ENCODE measurements around the gene RPS21. TPM values are rescaled to one million over a fixed set of nuclear protein-coding genes. Genes with fewer than 3 reads are reported as not detected.

Gene RPS21
- total and polyA plus RNA-seq, 9 donors: 1,129 to 1,597 (median 1,431) TPM

DNA sequence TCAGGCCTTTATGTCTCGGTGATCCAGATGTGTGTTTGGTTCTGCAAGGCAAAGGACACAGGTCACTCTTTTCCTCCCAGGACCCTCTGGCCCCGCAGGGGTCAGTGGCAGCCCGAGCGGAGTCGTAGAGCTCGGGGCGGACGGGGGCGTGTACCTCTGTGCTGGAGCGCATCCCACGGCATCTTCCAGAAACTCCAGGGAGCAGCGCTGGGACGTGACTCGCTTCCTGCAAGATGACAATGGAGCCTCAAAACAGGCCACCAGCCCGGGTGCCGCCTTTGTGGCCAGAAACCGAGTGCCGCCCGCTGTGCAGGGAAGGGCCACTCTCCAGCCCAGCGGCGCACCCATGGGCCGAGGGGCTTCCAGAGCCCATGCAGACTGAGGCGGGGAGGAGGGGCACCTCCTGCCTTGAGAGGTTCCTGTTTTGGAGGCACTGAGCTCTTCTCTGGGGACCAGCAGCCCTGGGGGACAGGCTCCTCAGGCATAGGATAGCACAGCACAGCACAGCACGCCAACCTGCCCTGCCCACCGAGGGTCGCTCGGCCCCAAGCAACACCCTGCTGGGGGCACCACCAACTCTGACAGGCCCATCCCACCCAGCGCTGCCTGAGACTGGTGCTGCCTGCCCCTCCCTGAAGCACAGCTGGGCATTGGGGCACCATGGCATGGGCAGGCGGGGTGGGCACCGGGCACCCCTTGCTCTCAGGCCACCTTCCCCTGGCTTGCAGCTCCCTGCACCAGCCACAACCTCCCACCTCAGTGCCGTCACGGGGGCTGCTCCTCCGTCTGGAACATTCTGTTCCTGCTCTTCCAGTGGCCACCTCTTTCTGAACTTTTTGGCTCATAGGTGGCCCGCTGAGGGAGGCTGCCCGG, 9.7 kb downstream of the RPS21 start:
- 88% methylated on average over 35 of the region's 35 CpGs for WGBS (ENCODE audit: insufficient coverage)
- Histone ChIP-seq H3K9me3 (replicated peaks; ENCODE audit: control insufficient read depth, low read depth, low read length) (no peaks in the 10 kb centered on the region), H3K4me1 (ENCODE audit: control insufficient read depth, insufficient read depth, low read length) (no peaks in the 10 kb centered on the region), H3K36me3 (ENCODE audit: control insufficient read depth, insufficient read depth, low read length) (peaks cover 44% of the 10 kb centered on the region), H3K4me3 (ENCODE audit: low read length) (no peak overlapping the region), H3K27me3 (ENCODE audit: control insufficient read depth, insufficient read depth, low read length) (no peaks in the 10 kb centered on the region), H3K27ac (ENCODE audit: low read length) (no peak overlapping the region)
- DNase-seq: no peak

DNA sequence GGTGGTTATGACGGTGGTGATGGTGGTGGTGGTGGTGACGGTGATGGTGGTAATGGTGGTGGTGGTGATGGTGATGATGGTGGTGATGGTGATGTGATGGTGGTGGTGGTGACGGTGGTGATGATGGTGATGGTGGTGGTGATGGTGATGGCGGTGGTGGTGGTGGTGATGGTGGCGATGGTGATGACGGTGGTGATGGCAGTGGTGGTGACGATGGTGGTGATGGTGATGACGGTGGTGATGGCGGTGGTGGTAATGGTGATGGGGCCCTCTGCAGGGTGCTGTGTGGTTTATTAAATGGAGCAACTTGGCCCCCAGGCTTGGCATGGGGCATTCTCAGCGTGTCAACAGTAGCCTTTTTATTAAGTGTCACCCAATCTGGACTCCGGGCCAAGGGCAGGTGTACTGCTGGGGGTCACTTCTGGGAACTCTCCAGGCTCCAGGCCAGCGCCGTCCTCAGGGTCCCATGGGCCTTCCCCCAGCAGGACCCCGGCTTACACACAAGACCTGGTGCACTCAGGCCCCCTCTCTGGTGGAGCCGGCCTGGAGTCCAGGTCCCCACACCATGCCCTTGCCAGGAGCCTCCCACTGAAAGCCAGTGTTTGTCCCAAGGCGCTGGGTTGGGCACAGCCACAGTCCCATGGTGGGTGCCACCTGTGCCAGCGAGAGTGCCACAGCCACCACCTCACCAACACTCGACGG, 11.4 kb downstream of the RPS21 start:
- Histone ChIP-seq H3K4me3 (ENCODE audit: low read length) (no peak overlapping the region), H3K36me3 (ENCODE audit: control insufficient read depth, insufficient read depth, low read length) (peaks cover 31% of the 10 kb centered on the region), H3K27ac (ENCODE audit: low read length) (no peak overlapping the region), H3K27me3 (ENCODE audit: control insufficient read depth, insufficient read depth, low read length) (no peaks in the 10 kb centered on the region), H3K9me3 (replicated peaks; ENCODE audit: control insufficient read depth, low read depth, low read length) (no peaks in the 10 kb centered on the region), H3K4me1 (ENCODE audit: control insufficient read depth, insufficient read depth, low read length) (peaks cover 9% of the 10 kb centered on the region)
- DNase-seq: no peak
- WGBS (ENCODE audit: insufficient coverage): 89% methylated on average over 16 of the region's 19 CpGs

- Histone ChIP-seq H3K4me3 (ENCODE audit: low read length) (no peak overlapping the region), H3K36me3 (ENCODE audit: control insufficient read depth, insufficient read depth, low read length) (peaks cover 16% of the 10 kb centered on the region), H3K27me3 (ENCODE audit: control insufficient read depth, insufficient read depth, low read length) (no peaks in the 10 kb centered on the region), H3K27ac (ENCODE audit: low read length) (no peak overlapping the region), H3K9me3 (replicated peaks; ENCODE audit: control insufficient read depth, low read depth, low read length) (no peaks in the 10 kb centered on the region), H3K4me1 (ENCODE audit: control insufficient read depth, insufficient read depth, low read length) (peaks cover 11% of the 10 kb centered on the region)
- WGBS (ENCODE audit: insufficient coverage): 80% methylated on average over 7 of the region's 7 CpGs
- no peak for DNase-seq
Observed at GRCh38 chr20:62400021-62400420, 13.1 kb downstream of the RPS21 start.

GRCh38 chr20:62400541-62400940, 13.6 kb downstream of the RPS21 start:
- Histone ChIP-seq H3K4me1 (ENCODE audit: control insufficient read depth, insufficient read depth, low read length) (peaks cover 13% of the 10 kb centered on the region), H3K27ac (ENCODE audit: low read length) (no peak overlapping the region), H3K4me3 (ENCODE audit: low read length) (no peak overlapping the region), H3K9me3 (replicated peaks; ENCODE audit: control insufficient read depth, low read depth, low read length) (no peaks in the 10 kb centered on the region), H3K27me3 (ENCODE audit: control insufficient read depth, insufficient read depth, low read length) (no peaks in the 10 kb centered on the region), H3K36me3 (ENCODE audit: control insufficient read depth, insufficient read depth, low read length) (peaks cover 11% of the 10 kb centered on the region)
- no peak for DNase-seq
- 76% methylated on average over 9 of the region's 10 CpGs for WGBS (ENCODE audit: insufficient coverage)

GRCh38 chr20:62401331-62401779, 14.5 kb downstream of the RPS21 start:
- H3K36me3 ChIP-seq (ENCODE audit: control insufficient read depth, insufficient read depth, low read length): peaks cover 4% of the 10 kb centered on the region
- WGBS (ENCODE audit: insufficient coverage): 82% methylated on average over 20 of the region's 21 CpGs
- H3K4me1 ChIP-seq (ENCODE audit: control insufficient read depth, insufficient read depth, low read length): peaks cover 22% of the 10 kb centered on the region
- H3K27ac ChIP-seq (ENCODE audit: low read length): no peak overlapping the region
- DNase-seq: no peak
- no peak overlapping the region for H3K4me3 ChIP-seq (ENCODE audit: low read length)
- no peaks in the 10 kb centered on the region for H3K27me3 ChIP-seq (ENCODE audit: control insufficient read depth, insufficient read depth, low read length)
- H3K9me3 ChIP-seq (replicated peaks; ENCODE audit: control insufficient read depth, low read depth, low read length): no peaks in the 10 kb centered on the region

- Histone ChIP-seq H3K4me1 (ENCODE audit: control insufficient read depth, insufficient read depth, low read length) (peaks cover 29% of the 10 kb centered on the region), H3K4me3 (ENCODE audit: low read length) (no peak overlapping the region), H3K27ac (ENCODE audit: low read length) (no peak overlapping the region), H3K27me3 (ENCODE audit: control insufficient read depth, insufficient read depth, low read length) (no peaks in the 10 kb centered on the region), H3K36me3 (ENCODE audit: control insufficient read depth, insufficient read depth, low read length) (peaks cover 3% of the 10 kb centered on the region), H3K9me3 (replicated peaks; ENCODE audit: control insufficient read depth, low read depth, low read length) (no peaks in the 10 kb centered on the region)
- DNase-seq: peak; percentile 53
- WGBS (ENCODE audit: insufficient coverage): 82% methylated on average over 21 of the region's 23 CpGs
Observed at GRCh38 chr20:62402456-62403150, 15.7 kb downstream of the RPS21 start.

DNA sequence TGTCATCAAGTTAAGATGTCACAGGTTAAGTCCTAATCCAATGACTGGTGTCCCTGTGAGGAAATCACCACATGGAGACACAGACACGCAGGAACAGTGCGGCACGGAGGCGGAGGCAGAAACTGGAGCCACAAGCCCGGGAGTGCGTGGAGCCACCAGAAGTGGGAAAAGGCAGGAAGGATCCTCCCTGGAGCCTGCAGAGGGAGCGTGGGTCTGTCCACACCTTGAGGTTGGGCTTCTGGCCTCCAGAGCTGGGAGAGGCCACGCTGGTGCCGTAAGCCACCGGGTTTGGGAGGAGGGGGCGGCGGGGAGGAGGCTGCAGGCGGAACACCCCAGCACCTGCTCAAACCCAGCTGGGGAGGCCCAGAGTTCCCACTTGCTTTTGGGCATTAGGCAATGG, 16.4 kb downstream of the RPS21 start:
- peaks cover 36% of the 10 kb centered on the region for H3K4me1 ChIP-seq (ENCODE audit: control insufficient read depth, insufficient read depth, low read length)
- no peak overlapping the region for H3K4me3 ChIP-seq (ENCODE audit: low read length)
- DNase-seq: no peak
- H3K27me3 ChIP-seq (ENCODE audit: control insufficient read depth, insufficient read depth, low read length): no peaks in the 10 kb centered on the region
- peaks cover 3% of the 10 kb centered on the region for H3K36me3 ChIP-seq (ENCODE audit: control insufficient read depth, insufficient read depth, low read length)
- 58% methylated on average over 7 of the region's 13 CpGs for WGBS (ENCODE audit: insufficient coverage)
- H3K27ac ChIP-seq (ENCODE audit: low read length): no peak overlapping the region
- no peaks in the 10 kb centered on the region for H3K9me3 ChIP-seq (replicated peaks; ENCODE audit: control insufficient read depth, low read depth, low read length)

DNA sequence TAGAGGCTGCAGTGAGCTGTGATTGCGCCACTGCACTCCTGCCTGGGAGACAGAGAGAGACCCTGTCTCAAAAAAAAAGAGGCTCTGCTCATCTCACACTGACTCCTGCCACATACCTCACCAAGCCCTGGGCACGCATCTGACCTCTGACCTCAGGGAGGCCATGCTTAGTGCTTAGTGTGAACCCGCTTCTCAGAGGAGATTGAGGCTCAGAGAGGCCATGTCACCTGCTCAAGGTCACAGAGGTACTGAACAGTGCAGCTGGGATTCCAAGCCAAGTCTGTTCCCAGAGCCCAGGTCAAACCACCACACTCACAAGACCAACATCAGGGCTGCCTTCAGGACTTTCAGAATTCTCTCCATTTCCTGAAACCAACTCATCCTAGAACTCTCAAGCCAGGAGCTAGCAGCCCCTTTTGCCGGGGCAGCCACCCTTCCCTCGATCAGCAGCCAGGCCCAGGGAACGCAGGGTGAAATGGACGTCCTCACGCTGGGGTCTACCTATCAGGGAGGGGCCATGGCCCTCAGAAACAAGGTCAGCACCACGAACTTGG, 17.3 kb downstream of the RPS21 start:
- WGBS (ENCODE audit: insufficient coverage): 85% methylated on average over 7 of the region's 9 CpGs
- H3K36me3 ChIP-seq (ENCODE audit: control insufficient read depth, insufficient read depth, low read length): peaks cover 3% of the 10 kb centered on the region
- peaks cover under 1% of the 10 kb centered on the region for H3K27me3 ChIP-seq (ENCODE audit: control insufficient read depth, insufficient read depth, low read length)
- no peak overlapping the region for H3K27ac ChIP-seq (ENCODE audit: low read length)
- peaks cover 45% of the 10 kb centered on the region for H3K4me1 ChIP-seq (ENCODE audit: control insufficient read depth, insufficient read depth, low read length)
- H3K9me3 ChIP-seq (replicated peaks; ENCODE audit: control insufficient read depth, low read depth, low read length): no peaks in the 10 kb centered on the region
- H3K4me3 ChIP-seq (ENCODE audit: low read length): no peak overlapping the region
- DNase-seq: no peak

DNA sequence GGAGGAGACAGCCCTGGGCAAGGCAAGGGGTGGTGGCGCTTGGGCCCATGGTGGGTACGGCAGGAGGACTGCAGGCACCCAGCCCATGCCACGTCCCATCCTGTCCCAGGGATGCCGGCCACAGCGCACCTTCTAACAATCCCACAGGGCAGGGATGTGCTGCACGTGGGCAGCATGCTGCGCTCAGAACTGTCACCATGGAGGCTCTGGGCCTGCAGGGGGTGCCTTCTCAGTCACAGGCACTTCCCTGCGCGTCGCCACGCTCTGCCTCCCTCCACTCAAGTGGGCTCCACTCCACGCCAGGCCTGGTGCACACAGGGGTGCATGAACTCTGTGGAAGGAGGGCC, 17.8 kb downstream of the RPS21 start:
- peaks cover 3% of the 10 kb centered on the region for H3K36me3 ChIP-seq (ENCODE audit: control insufficient read depth, insufficient read depth, low read length)
- no peaks in the 10 kb centered on the region for H3K9me3 ChIP-seq (replicated peaks; ENCODE audit: control insufficient read depth, low read depth, low read length)
- no peak for DNase-seq
- WGBS (ENCODE audit: insufficient coverage): 87% methylated on average over 7 of the region's 12 CpGs
- no peak overlapping the region for H3K4me3 ChIP-seq (ENCODE audit: low read length)
- H3K4me1 ChIP-seq (ENCODE audit: control insufficient read depth, insufficient read depth, low read length): peaks cover 50% of the 10 kb centered on the region
- H3K27me3 ChIP-seq (ENCODE audit: control insufficient read depth, insufficient read depth, low read length): peaks cover 3% of the 10 kb centered on the region
- H3K27ac ChIP-seq (ENCODE audit: low read length): no peak overlapping the region
